HAP-1 (cell line): ENCODE data around the gene SELP.

Experiments
- DNase-seq, 2 experiments: peaks; one replicate each; pipeline ENCODE4 v3.0.0-alpha.2; 2016 to 2020; ENCODE audit warnings: low spot score in 2 of 2
- H3K27me3 ChIP-seq: fragments of 250-450 bp; sonication (Bioruptor Pico); 2 replicates; pipeline ENCODE4 v1.5.1; 2020; ENCODE audit warnings: low read depth, mild to moderate bottlenecking, moderate library complexity
- H3K36me3 ChIP-seq: fragments of 250-450 bp; sonication (Bioruptor Pico); replicated peaks from 2 replicates; pipeline ENCODE4 v1.5.1; 2020; ENCODE audit warnings: mild to moderate bottlenecking
- H3K4me1 ChIP-seq: fragments of 250-450 bp; sonication (Bioruptor Pico); 2 replicates; pipeline ENCODE4 v1.5.1; 2020; ENCODE audit warnings: mild to moderate bottlenecking
- H3K4me3 ChIP-seq: fragments of 250-450 bp; sonication (Bioruptor Pico); 2 replicates; pipeline ENCODE4 v1.5.1; 2020; ENCODE audit warnings: mild to moderate bottlenecking, moderate library complexity
- H3K9me3 ChIP-seq: fragments of 250-450 bp; sonication (Bioruptor Pico); 2 replicates; pipeline ENCODE4 v1.5.1; 2020; ENCODE audit warnings: mild to moderate bottlenecking, moderate library complexity
- in situ Hi-C: fragments of 300-500 bp; cut with MboI; formaldehyde crosslinking; loops from 3 replicates; pipeline ENCODE4 v1.14.3; 2020; ENCODE audit warnings: low sequenced_read_pairs, inconsistent platforms, mixed read lengths

The SELP gene

DNA sequence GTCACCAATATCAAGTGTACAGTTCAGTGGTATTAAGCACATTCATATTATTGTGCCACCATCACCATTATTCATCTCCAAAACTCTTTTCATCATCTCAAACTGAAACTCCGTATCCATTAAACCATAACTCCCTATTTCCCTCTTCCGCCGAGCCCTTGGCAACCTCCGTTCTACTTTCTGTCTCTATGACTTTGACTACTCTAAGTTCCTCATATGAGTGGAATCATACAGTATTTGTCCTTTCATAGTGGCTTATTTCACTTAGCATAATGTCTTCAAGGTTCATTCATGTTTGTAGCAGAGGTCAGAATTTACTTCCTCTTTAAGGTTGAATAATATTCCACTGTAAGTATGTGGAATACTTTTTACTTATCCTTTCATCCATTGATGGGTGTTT lies 21.7 kb downstream of the SELP start:
- H3K27me3 ChIP-seq, result peaks cover 7% of the 10 kb centered on the region; the same call in 1 of the 2 replicates
- H3K36me3 ChIP-seq, result no peaks in the 10 kb centered on the region
- in situ Hi-C loops, result no loop called here
- no peaks in the 10 kb centered on the region for H3K4me1 ChIP-seq
- DNase-seq, result no peak
- no peaks in the 10 kb centered on the region for H3K9me3 ChIP-seq
- H3K4me3 ChIP-seq, result no peak overlapping the region

DNA sequence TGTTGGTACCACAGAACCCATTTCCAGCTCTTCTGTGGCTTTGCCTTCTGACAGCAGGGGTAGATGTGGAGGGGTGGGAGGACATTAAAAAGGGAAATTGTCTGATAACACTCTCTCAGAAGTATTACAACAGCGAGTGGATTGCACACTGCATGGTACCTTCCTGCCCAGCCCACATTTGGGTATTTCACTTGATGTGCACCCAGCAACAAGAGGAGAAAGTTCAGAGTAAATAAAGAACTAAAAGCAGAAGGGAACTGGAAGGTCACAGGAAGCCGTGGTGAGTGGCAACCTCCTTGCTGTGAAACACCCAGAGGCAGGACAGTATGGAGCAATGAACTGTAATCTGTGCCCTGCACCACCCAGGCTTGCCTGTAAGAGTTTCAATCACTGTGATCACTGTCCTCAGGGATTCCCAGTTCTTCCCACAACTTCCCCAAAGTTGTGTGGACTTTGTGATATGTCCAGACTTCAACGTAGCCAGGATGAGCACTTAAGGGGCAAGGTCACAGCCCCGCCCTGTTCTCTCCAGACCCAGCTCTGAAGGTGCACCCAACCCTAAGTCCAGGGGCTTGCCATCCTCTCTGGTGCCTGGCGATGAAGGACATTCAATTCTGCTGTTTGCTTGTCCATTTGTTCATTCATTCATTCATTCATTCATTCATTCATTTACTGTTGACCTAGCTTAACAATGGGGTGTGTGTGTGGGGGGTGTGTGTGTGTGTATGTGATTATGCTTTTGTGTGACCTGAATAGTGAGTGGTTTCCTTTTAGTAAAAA lies 25.0 kb downstream of the SELP start:
- no peak for DNase-seq
- Histone ChIP-seq H3K27me3 (0 out of 2 replicates have a peak, but pooled peaks cover 2% of the 10 kb centered on the region), H3K4me1 (no peaks in the 10 kb centered on the region), H3K36me3 (no peaks in the 10 kb centered on the region), H3K9me3 (no peaks in the 10 kb centered on the region), H3K4me3 (no peak overlapping the region)
- in situ Hi-C loops, result no loop called here

DNA sequence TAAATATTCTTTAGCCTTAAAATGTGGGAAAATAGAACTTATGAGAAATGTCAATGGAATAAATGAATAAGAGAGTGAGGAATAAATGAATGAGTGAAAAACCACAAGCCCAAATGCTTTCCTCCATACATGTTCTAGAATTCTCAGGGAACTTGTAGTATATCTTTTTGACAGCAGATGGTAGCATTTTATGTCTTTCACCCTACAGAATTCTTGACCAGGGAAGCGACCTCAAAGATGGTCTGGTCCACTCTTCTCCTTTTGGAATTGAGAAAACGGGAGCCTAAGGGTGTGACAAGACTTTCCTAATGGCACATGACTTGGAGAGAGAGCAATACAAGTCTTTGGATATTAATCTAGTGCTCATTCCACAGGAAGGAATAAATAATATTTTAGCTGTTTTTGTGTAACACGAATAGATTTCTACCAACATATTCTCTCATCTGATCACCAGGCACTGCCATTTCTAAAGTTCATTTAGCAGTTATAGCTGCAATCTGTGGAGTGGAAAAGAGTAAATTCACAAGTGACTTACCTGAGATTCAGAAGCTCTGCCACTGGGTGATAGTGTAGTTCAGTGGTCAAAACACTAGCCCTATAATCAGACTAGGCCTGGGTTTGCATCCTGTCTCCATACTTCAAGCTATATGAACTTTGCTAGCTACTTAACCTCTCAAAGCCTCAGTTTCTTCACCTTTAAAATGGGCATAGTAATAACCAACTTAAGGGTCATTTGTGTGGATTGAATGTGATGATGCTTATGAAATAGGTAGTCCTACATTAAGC lies 28.6 kb downstream of the SELP start:
- in situ Hi-C loops, result no loop called here
- no peaks in the 10 kb centered on the region for H3K4me1 ChIP-seq
- H3K4me3 ChIP-seq, result no peak overlapping the region
- DNase-seq, result peak in 1 of 2 experiments; percentile 21
- H3K27me3 ChIP-seq, result no peaks in the 10 kb centered on the region
- H3K9me3 ChIP-seq, result no peaks in the 10 kb centered on the region
- H3K36me3 ChIP-seq, result no peaks in the 10 kb centered on the region

DNA sequence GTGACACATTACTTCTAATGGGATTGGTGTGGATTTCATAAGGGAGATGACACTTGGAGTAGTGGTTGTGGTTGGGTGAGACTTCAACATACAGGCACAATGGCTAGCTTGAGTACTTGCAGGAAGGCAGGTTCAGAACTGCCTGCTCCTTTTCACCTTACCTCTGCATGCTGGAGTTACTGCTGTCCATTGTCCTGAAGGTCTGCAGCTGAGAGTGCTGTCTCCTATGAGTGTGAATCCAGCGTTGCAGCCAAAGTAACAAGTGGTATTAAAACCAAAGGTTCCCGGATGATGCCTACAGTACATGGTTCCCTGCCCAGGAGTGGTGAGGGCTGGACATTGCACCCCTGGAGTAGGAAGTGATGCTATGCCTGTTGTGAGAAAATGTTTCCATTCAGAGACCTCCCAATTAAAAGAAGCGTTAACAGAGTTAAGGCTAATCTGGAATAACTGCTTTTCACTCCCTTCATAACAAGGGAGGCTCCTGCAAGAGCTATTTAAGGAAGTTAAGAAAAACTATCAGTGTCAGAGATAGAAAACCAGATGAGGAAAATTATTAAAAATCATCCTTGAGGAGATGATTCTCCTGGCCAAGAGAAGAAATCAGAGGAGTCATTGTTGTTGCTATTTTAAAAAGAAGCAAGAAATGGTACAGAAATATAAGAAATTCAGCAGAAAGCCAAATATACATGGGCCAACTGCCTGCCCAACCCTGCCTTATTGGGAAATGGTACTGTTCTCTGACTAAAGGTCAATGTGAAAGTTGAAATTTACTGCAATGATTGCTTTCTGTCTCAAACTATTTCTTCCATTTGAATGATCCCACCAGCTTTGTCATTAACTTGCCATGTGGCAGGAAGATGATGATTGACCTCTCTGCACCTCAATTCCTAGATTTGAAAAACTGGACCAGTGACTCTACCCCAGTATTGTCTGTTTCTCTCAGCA lies 33.9 kb downstream of the SELP start:
- Histone ChIP-seq H3K36me3 (no peaks in the 10 kb centered on the region), H3K4me3 (no peak overlapping the region), H3K27me3 (peaks cover 3% of the 10 kb centered on the region; the same call in 1 of the 2 replicates), H3K9me3 (no peaks in the 10 kb centered on the region), H3K4me1 (no peaks in the 10 kb centered on the region)
- in situ Hi-C loops, result no loop called here
- peak in 1 of 2 experiments; percentile 9 for DNase-seq

DNA sequence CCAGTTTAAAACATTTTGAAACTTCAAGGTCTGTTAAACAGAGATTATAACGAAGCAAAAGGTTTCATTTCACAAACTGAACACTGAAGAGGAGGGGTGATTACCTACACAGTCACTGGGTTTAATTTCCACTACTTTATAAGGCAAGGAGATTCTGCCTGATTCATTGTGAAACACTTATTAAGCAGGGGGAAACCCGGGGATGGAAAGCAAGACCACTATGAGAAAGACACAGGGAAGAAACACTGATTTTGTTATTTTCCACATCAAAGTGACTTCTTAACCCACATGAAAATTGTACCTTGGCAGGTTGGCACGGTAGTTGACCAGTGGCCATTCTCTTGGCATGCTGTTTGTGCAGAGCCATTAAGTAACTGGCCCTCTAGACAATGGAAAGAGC lies 35.5 kb downstream of the SELP start:
- Histone ChIP-seq H3K27me3 (peaks cover 3% of the 10 kb centered on the region; the same call in 1 of the 2 replicates), H3K4me1 (no peaks in the 10 kb centered on the region), H3K4me3 (no peak overlapping the region), H3K36me3 (no peaks in the 10 kb centered on the region), H3K9me3 (no peaks in the 10 kb centered on the region)
- DNase-seq, result no peak
- in situ Hi-C loops, result no loop called here

DNA sequence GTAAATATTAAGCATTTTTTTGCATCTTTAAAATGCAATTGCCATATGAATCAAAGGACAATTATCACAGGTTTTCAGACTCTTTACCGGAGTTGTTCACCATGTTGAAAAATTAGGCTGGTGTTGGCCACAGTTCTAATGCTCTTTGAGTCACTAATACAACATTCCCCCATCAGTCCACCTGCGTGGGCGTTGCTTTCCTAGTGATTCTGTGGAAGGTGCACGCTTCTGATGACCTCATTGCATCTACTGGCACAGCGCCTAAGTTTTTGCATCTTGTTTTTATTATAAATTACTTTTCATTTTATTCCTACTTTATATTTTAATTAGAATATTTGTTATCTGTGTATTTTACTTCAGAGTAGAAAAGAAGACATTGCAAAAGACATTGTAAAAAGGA lies 39.0 kb downstream of the SELP start:
- Histone ChIP-seq H3K4me1 (no peaks in the 10 kb centered on the region), H3K36me3 (no peaks in the 10 kb centered on the region), H3K9me3 (no peaks in the 10 kb centered on the region), H3K4me3 (no peak overlapping the region), H3K27me3 (peaks cover 7% of the 10 kb centered on the region)
- in situ Hi-C loops, result no loop called here
- DNase-seq, result no peak

DNA sequence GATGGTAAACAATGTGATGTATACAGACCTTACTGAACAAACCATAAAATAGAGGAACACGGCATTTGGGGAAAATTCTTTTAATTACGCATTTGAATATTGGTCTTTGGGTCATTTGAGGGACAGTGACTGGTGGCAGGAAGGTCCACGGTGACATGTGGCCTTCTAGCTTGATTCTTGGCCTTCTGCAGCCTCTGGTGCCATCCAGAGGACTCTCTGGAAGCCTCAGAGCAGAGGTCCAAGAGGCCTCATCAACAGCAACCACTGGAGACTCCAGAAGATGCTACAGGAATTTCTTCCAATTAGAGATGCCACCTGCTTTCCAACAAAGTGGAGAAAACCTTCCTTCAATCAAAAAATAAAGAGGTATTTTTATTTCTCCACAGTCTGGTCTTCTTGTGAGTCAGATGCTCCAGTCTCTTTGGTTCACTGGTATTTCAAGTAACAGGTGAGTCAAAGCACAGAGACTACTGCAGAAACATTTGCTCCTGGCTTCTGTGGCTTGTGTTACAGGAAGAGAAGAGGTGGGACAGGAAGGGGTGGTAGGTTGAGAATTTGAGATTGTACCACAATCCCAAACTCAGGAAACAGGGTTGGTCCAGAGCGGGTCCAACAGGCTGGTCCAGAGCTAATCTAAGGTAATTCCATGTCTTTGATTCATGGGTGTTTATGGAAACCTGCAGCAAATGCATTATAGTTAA lies 41.0 kb downstream of the SELP start:
- Histone ChIP-seq H3K27me3 (peaks cover 13% of the 10 kb centered on the region), H3K4me1 (no peaks in the 10 kb centered on the region), H3K9me3 (no peaks in the 10 kb centered on the region), H3K36me3 (no peaks in the 10 kb centered on the region), H3K4me3 (no peak overlapping the region)
- in situ Hi-C loops, result no loop called here
- no peak for DNase-seq

DNA sequence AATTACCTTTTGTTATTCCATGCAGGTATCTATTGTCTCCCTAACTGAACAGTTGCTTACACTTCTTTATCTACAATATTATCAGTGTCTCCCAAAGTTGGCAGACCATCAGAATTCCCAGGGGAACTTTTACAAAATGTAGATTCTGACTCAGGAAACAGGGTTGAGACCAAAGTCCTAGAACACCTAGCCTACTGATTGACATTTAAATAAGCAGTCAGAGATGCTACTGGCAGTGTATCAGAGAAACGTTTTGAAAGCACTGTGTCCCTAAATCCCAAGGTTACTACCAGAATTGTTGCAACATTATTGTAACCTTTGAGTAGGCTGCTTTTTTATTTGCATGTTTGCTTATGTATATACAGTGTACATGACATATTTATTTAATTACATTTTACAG lies 41.8 kb downstream of the SELP start:
- no peak for DNase-seq
- Histone ChIP-seq H3K4me3 (no peak overlapping the region), H3K36me3 (no peaks in the 10 kb centered on the region), H3K9me3 (no peaks in the 10 kb centered on the region), H3K27me3 (peaks cover 19% of the 10 kb centered on the region), H3K4me1 (no peaks in the 10 kb centered on the region)
- in situ Hi-C loops, result no loop called here

DNA sequence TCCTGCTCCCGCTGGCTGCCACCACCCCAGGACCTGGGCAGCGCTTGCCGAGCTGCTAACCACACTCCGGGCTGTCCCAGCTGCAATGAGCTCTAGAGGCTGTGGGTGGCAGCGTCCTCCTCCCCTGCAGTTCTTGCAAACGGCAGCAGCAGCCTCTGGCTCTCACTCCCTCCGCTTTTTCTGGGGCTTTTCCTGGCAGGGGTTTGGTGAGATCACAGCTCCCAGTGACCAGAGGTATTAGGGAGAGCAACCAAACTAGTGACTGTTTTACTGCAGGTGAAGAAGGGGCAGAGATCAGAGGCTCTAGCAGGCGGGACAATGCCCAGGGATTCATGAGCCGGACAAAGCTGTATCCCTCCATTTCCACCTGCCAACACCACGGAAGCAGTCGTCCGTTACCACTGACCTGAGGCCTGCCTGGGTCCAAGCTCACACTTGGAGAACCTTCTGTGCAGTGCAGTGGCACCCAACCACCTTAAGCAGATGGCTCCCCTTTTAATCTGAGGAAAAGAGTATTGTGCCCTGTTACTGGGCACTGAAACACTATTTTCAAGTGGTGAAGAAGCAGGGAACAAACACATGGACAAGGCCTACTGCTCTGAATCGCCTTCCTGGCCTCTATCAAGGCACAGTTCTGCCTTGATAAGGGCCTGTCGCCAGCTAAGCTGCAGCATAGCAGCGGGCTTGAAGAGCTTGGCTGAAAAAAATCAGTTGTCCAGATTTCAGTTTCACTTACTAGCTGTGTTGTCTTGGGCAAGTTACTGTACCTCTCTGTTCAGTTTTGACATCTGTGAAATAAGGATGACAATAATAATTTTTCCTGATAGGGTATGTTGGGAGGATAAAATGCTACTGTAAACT lies 43.3 kb downstream of the SELP start, which contains the start of gene F5:
TSS of gene F5 (minus strand) at position 87 of the 861 bp plus-strand sequence. CDS start 95 bp downstream, outside the sequence.
- no peaks in the 10 kb centered on the region for H3K4me1 ChIP-seq
- H3K36me3 ChIP-seq, result no peaks in the 10 kb centered on the region
- peak; percentile 11 to 69 for DNase-seq
- in situ Hi-C loops, result no loop called here
- no peaks in the 10 kb centered on the region for H3K9me3 ChIP-seq
- peaks cover 19% of the 10 kb centered on the region for H3K27me3 ChIP-seq
- H3K4me3 ChIP-seq, result no peak within 1 kb of the TSS

DNA sequence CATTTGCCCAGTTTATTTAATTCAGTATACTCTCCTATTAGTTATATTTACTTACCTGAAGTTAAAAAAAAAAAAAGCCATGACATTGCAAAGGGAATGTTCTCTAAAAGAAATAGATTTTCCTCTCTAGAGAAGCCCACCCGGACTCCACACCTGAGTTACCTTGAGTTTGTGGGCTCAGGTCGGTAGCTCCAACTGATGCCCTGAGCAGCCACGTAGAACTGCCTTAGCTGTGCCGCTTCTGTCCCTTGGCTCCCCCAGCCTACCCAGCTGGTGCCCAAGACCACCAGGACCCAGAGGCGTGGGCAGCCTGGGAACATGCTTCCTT lies 43.9 kb downstream of the SELP start:
- Histone ChIP-seq H3K4me1 (no peaks in the 10 kb centered on the region), H3K36me3 (no peaks in the 10 kb centered on the region), H3K9me3 (no peaks in the 10 kb centered on the region), H3K4me3 (no peak overlapping the region), H3K27me3 (peaks cover 20% of the 10 kb centered on the region)
- DNase-seq, result no peak
- in situ Hi-C loops, result no loop called here

DNA sequence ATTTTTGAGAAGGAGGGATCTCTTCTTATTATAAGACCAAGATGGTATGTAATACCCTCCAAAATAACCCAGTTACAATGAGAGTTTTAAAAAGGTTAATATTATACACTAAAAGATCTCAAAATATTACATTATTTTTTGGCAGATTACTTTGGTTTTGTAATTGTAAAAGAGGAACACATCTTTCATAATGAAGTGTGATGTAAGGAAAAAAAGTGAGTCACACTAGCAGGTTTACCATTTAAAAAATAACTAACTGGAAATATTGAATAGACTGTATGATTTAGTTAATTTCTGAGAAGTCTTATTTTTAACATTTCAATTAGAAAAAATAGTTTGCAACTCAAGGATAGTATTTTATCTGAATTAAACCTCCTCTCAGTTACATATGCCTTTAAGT lies 44.7 kb downstream of the SELP start:
- Histone ChIP-seq H3K4me1 (no peaks in the 10 kb centered on the region), H3K9me3 (no peaks in the 10 kb centered on the region), H3K27me3 (peaks cover 21% of the 10 kb centered on the region), H3K4me3 (no peak overlapping the region), H3K36me3 (no peaks in the 10 kb centered on the region)
- in situ Hi-C loops, result no loop called here
- no peak for DNase-seq

DNA sequence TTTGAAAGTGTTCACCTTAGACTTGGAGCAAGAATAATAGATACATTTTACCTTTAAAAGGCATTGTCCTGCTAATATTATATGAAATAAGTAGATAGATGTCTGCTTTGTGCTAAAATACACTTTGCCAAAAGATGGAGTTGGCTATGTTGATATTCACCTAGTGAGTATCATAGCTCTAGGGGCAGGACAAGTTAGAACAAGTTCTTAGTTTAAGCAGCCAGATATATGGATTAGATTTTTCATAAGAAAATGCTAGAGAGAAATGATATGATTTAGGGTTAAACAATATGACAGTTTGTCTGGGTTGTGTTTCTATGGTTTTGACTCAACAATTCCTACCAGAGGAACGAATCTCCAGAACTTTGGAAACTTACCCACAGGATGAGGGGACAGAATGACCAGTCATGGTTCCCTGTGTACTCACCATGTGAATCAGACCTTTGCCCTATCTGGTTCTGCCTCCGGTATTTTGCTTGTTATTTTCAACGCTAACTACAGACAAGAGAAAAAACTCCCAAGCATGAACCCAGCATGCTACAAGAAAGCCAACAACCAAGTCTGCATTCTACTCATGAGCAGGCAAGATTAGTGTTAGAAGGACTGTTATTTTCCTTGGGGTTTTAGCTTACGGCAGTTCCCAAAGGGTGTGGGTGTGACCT lies 45.3 kb downstream of the SELP start:
- H3K27me3 ChIP-seq, result peaks cover 21% of the 10 kb centered on the region
- no peaks in the 10 kb centered on the region for H3K9me3 ChIP-seq
- no peak overlapping the region for H3K4me3 ChIP-seq
- H3K36me3 ChIP-seq, result no peaks in the 10 kb centered on the region
- no peak for DNase-seq
- H3K4me1 ChIP-seq, result no peaks in the 10 kb centered on the region
- in situ Hi-C loops, result no loop called here
